Glomerular endothelial cell (primary cell): ENCODE data around the gene TBC1D16. TPM values are rescaled to one million over a fixed set of nuclear protein-coding genes. Genes with fewer than 3 reads are reported as not detected.
A peak's percentile ranks its signal among the peaks of the same experiment; 100 is the strongest.

Source experiments
- DNase-seq: peaks from one replicate; pipeline ENCODE4 v3.0.0-alpha.2; 2011; ENCODE audit warnings: low read depth, low spot score; ENCODE audit errors: extremely low read depth
- total RNA-seq: library from RNA; depleted of rRNA; stranded (reverse); fragments of >200 nt; gene quantifications from 2 replicates; pipeline ENCODE4 v1.2.3, GENCODE V29; 2015

Gene TBC1D16
- total RNA-seq, 1 donor from 2014 or later = 35.8 TPM

DNA sequence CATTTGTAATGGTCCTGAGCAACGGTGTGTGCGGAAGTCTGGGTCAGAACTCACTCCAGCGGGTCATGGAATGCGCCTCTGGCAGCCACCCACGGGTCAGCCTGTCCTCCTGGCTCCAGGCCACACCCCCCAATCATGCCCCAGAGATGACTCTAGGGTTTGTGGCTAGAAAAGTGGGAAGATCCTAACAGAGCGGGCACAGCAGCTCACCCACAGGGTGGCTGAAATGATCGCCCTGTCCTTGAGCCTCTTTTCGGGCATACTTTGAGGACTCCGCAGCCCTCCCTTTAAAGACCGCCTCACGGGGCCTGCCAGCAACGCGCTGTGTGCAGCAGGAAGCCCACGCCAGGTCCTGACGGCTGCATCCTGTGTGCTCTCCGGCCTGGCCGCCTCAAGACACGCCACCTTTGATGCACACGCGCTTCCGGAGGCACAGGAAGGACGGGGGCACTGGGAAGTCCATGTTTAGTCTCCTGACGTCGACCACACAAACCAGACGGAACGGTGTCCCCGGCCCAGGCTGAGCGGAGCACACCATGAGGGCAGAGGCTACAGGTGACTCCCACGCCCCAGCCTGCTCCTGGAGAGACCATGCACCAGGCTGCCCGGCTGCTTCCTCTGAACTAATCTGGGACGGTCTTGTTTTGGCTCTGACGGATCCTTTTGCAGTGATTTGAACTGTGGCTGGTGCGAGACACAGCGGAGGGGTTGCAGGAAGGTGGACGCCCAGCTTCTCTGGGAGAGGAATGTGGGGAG is 92.9 kb downstream of the TBC1D16 start:
- DNase-seq = peak; percentile 16

DNA sequence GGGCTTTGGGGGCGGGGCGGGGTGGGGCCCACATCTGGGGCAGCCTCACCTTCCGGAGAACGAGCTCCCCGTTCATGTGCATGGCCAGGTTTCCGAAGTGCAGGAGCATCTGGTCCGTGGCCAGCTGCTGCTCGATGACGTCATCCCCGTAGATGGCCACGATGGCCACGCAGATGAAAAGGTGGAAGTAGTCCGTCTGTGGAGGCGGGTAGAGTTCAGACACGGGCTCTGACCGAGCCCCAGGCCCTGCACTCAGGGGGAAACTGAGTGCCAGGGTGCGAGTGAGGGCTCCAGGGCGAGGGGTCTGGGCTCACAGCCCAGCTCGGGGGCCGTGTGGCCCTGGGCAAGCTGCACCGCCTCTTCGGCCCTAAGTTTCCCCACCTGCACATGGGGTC is 93.7 kb downstream of the TBC1D16 start:
- no peak for DNase-seq

DNA sequence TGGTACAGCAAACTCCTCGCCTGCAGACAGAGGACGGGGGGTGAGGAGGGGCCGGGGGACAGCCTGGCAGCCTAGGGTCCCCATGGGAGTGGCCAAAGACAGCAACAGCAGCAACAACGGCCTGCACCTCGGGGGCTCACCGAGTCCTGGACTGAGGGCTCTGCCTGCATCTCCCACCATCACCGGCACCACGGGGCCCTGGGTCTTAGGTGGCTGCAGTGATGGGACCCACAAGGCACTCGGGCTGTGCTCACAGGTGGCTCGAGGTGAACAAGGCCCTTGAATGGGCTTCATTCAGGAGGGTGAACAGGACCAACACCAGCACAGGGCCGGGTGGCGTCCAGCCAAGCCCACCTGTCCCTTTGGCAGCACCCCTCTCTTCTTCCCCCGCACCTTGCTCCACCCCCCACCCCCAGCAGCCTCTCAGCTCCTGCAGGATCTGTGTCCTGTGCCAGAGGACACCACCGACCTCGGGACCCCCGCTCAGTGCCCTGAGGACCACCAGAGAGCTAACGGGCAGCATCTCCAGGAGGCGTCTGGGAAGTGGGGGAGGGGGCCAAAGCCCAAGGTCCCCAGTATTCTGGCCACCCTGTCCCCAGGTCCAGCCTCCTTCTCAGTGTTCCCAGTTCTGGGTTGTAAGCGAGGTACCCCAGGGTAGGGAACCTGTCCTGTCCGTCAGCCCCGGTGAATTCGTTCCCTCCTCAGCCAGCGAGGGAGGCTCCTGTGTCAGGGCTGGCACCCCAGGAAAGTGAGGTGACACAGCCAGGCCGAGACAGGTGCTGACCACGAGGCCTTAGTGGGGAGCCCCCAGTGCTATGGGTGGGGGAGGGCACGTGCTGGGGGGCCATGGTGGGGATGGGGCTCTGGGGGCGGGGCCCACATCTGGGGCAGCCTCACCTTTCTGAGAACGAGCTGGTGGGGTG is 94.3 kb downstream of the TBC1D16 start:
- DNase-seq = no peak

DNA sequence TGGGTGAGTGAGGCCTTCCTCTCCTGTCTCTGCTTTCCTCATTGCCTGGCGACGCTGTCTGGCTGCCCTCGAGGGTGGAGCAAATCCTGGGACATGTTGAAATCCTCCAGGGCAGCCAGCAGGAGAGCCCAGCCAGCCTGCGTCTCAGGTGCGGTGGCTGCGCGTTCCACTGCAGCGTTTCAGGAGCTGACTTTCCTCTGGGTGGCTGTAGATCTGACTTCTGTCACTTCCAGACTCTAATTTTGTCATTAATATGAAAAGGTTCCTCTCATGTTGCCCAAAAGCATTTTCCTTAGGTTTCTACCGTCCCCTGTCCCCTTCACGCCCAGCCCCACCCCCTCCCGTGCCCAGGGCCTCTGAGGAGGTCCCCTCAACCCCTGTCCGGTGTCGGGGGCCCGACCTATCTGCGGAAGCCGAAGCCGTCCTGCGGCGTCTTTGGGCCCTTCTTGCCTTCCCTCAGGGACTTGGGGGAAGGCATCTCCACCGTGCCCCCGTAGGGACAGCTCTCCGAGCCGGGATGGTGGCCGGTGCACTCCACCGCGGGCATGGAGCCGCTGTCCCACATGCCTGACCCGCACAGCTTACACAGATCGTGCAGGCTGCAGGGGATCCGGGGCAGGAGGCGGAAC is 95.1 kb downstream of the TBC1D16 start:
- DNase-seq = no peak

DNA sequence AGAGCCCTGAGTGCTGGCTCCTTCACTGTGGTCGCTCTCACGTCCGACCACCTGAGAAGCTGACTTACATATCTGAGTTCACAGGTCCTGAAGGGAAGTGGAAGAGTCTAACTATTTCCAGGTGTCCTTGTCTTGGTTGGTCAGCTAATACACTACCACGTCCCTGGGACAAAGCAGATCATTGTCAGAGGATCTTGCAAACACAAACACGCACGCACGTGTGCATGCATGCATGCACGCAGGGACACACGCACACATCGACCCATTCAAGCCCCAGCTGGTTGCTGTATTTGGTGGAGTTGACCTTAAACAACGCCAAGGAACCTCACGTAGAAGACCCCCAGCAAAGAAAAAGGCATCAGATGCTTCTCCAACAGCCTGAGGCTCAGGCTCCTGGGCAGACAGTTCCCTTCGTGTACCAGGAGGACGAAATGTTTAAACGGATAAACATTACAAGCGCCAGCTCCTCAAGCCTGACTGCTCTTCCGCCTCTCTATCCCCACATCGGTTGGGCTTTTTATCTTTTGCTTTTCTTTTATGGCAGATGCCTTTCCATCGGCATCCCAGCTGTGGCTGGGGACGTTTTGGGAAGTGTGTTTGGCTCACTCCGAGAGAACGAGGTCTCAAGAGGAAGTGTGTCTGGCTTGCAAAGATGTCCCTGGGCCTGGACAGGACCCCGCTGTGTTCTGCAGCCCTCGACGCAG is 95.8 kb downstream of the TBC1D16 start:
- DNase-seq = no peak

DNA sequence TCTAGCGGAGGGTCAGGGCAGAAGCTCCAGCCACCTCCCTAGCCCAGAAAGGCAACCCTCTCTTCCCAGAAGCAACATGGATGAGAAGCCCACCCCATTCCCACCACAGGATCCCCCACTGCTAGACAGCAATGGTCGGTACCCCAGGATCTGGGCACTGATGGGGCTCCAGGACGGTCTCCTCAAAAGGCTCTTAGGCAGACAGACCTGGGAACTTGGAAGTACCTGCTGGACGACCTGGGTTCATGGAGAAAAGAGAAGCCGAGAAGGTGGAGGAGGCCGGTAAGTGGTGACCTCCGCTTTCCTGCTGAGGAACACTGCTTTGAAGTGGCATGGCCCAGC is 96.6 kb downstream of the TBC1D16 start:
- DNase-seq = no peak

DNA sequence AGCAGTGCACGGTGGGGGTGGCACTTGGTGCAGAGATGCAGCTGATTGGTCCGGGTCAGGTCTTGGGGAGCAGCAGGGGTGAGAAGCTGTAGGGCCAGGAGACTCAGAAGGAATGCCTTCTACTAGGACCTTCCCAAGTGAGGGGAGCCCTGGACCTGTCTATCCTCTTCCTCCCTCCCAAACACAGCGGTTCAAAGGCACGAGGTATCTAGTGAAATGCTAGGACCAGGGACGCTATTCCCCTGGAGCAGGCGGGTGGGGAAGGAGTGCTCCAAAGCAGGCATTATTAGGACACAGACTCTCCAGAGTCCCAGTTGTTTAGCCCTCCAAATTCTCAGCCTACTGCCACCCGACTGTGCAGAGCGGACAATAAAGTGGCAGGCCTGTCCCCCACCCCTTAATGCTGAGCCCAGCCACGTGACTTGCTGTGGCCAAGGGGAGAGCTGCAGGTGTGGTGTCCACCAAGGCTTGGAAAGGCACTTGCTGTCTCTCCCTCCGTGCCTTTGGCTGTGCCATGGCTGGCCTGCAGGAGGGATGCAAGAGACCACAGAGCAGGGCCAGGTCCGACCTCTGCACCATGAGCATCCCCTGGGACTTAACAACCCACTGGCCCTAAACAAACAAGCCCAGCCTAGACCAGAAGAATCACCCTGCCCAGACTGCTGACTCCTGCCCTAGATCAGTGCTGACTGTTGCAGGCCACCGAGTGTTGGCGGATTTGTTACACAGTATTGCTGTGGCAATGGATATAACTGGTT is 97.2 kb downstream of the TBC1D16 start:
- no peak for DNase-seq

DNA sequence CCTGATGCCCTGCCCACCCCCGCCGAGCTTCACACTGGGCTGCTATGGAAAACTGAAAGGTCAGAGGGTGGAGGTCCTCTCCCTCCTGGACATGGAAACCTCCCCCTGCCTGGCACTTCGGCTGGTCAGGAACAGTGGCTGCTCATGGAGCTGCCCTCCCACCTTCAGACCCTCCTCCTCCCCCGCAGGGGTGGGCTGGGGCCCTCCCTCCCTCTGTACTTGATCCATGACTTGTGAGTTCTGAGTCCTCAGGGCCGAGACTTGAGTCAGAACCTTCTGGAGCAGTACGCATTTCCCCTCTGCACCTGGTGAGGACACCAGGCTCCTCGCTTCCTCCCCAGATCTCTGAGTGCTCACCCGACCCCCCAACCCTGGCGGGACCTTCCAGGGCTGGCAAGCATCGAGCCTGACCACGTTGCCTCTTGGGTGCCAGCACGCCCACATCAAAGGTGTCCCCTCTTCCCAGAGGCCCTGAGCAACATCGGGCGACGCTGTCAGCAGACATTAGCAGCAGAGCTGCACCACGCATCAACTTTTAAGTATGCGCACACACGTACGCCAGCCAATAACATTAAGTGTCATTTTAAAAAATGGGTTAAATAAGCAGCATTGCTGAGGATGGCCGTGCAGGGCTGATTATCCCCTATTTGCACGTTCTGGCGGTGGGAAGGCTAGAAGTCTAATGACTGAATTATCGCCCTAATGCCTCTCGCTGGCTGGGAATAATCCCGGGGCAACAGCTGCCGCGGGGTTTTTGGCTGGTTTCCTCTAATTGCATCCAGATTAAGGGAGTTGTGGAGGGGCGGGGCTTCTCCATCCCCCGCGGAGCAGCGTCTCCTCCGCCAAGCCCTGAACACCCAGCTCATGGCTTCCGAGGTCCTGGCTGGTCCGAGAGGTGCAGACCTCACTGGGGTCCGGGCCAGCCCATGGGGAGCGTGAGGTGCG is 98.0 kb downstream of the TBC1D16 start:
- DNase-seq = no peak

DNA sequence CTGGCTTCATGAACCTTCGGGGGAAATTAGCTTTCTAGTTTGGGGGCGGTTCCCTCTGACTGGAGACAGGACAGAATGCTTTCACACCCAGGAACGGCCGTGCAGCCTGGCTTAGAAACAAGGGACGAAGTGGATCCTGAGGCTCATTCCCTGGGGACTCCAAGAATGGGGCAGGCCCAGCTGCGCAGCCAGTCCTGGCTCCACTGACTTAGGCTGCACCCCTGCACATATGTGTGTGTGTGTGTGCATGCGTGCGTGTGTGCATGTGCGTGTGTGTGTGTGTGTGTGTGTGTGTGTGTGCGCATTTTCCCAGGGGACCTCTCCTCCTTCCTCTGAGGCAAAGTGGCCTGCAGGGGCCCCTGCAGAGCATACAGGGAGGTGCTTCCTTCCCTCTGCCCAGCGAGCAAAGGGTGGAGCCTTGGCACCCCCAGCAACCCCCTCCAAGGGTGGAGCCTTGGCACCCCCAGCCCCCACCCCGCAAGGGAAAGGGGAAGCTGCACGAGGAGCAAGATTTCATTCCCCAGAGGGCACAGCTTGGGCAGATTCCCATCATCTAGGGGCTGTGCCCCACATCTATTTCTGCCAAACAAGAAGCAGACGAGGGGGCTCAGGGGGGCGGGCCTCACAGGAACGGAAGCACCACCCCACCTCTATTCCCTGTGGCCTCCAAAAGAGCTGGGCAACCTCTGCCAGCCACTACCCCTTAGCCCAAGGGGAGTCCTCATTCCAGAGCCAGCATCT is 98.9 kb downstream of the TBC1D16 start:
- DNase-seq = no peak

DNA sequence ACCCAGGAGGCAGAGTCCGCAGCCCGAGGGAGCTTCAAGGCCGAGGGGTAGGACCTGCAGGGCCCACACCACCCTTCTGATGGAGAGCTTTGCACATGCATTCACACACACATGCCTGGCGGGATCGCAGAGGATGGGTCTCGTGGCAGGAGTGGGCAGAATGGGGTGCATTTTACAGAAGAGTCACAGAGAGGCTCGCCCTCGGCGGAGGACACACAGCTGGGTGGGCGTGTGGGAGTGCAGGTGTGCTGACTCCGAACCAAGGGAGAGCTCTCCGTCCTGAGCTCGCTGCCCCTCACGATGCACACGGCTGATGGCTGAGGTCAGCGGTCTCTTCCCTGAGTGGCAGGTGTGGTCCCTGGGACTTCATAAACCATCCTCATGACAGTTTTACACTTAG is 99.6 kb downstream of the TBC1D16 start:
- DNase-seq = no peak

DNA sequence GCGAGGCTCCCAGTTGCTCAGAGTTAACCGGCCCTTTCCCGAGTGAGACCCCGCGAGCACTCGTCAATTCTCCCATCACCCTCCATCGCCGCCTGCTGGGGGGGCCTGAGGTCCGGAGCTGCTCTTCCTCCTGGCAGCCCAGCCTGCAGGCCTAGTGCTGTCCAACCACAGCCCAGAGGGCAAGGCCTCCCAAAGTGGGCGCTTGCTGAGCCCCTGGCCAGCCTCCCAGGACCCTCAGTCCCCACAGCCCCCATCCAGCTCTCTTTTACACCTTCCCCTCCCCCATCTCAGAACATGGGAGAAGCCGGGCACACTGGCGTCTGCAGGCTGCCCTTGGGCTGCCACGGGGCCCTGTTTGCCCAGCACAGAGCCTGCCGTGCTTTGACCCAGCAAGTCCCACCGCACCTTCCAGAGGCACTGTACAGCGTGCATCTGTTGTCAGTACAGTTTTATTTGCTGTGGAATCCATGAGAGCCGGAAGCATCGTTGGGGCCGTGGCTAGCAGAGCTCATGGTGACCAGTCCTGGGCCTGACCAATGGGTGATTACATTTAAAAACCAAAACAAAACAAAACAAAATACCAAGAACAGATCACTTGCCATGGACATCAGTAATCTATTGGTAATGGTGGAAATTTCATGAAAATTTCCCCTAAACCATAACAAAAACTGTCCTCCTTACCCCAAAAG is 100.3 kb downstream of the TBC1D16 start:
- DNase-seq = no peak

DNA sequence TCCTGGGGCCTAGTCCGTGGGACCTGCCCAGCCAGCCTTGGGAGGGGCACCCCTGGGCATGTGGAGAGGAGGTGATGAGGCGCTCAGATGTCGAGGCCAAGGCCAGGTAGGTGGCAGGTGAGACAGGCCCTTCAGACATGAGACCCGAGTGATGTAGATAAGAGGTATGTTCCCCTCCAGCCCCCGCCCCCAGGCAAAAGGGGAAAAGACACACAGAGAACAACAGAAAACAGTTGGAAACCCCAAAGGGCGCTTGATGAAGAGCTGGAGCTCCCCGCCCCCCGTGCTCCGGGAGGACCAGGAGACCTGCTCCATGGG is 101.1 kb downstream of the TBC1D16 start:
- no peak for DNase-seq

DNA sequence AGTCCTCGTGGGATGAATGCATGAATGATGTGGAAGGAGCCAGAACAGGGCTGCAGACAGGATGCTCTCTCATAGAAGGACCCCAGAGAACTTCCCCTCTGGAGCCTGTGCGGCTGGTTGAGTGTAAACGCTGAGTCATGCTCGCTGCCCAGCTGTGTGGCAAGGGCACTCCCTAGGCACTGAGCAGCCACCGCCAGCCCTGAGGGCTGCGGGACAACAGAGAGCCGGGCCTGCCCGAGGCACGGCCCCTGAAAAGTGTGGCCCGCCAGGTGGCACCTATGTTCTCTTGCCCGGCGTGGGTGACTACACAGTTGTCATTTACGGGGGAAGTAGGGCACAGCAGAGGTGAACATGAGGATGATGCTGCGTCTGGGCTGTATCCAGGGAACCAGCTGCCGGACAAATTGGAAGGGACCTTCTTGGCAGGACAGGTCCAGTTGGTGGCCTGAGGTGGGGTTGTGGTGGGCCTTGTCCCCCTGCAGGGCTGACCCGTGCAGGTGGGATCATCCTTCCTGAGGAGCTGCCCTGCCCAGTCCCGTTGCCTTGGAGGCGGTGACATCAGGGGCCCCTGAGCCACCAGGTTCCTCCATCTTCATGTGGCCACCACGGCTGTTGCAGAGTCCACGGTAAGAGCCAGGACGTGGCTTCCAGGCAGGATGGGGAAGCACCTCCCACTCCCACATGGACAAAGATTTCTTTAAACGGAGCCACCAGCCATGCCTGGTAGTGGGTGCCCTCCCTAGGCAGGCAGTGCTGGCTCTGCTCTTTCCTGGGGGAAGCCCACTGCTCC is 101.6 kb downstream of the TBC1D16 start:
- no peak for DNase-seq

DNA sequence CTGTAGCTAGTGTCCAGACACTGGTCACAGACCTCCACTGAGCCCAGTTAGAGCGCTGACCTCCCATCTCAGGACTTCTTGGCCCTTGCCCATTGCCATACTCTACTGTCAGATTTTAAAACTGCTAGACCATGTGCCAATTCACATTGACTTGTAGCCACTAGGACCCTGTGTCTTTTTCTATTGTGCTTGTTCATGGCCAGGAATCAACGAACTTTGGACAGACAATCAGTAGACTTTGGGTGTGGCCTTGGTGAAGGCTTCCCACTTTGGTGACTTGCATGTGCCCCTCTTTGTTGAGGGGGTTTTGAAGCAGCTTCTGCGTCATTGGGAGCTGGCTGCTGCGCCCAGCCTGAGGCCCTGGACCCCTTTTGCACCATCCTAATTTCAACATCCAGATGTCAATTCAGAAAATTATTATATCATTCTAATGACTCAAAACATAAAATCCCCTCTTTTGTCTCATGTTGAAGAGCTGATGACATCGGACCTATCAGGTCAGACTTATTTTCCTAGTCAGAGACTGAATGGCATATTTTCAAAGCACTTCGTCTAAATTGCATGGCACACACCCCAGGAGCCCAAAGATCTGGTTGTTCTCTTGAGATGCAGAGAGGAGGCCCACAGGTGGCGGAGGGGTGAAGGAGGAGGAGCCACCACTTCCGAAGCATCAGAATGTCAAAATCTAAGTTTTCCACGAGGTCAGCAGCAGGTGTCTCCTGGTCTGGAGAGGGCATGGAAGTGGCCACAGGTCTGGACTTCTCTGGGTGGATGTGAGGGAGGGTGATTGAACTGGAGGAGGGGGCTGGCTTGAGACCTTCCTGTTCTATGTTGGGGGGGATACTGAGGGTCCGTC is 103.0 kb downstream of the TBC1D16 start:
- DNase-seq = no peak

DNA sequence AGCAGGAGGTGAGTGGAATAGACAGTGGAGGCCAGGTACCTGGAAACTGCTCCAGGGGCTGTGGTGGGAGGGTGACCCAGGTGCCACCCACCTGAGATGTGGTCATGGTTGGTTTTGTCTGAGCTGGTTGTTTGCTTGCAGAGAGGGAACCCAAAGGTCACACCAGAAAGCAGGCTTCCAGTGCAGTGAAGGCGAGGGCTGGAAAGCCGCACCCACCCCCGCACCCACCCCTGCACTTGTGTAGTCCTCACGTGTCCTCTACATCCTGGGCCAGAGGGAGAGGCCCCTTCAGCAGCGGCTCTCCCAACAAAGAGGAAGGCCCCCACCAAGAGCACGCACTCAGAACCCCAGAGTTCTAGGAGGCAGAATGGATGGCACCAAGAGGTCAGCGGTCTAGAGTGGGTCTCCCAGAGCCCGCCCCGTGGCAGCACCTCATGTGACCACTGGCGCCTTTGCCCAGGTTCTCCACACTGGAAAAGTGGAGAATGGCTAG is 103.8 kb downstream of the TBC1D16 start:
- no peak for DNase-seq
